ENCODE measurements around the gene BAD.

DNA sequence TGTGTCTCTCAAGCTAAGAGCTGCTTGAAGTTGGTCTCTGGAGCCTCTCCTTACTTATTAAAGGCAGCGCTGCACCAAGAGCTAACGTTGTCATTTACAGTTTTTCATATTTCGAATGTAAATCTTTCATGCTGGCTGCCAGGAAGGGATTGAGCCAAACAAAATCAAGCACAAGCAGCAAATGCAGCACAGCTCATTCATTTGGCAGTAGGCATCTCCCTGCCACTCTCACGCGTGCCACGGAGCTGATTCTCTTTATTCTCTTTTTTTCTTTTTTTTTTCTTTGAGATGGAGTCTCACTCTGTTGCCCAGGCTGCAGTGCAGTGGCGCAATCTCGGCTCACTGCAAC lies 51.5 kb downstream of the BAD start:
- TF ChIP-seq, protein P1, sequence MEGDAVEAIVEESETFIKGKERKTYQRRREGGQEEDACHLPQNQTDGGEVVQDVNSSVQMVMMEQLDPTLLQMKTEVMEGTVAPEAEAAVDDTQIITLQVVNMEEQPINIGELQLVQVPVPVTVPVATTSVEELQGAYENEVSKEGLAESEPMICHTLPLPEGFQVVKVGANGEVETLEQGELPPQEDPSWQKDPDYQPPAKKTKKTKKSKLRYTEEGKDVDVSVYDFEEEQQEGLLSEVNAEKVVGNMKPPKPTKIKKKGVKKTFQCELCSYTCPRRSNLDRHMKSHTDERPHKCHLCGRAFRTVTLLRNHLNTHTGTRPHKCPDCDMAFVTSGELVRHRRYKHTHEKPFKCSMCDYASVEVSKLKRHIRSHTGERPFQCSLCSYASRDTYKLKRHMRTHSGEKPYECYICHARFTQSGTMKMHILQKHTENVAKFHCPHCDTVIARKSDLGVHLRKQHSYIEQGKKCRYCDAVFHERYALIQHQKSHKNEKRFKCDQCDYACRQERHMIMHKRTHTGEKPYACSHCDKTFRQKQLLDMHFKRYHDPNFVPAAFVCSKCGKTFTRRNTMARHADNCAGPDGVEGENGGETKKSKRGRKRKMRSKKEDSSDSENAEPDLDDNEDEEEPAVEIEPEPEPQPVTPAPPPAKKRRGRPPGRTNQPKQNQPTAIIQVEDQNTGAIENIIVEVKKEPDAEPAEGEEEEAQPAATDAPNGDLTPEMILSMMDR (IDR thresholded peaks at IDR 0.05): no peak
- no peak for TF ChIP-seq EZH2 (IDR thresholded peaks at IDR 0.05)
- TF ChIP-seq EZH2phosphoT487 (IDR thresholded peaks at IDR 0.05): no peak
